Psoas muscle (tissue), 8 donors: ENCODE results near the gene GPR50. TPM values are rescaled to one million over a fixed set of nuclear protein-coding genes. Genes with fewer than 3 reads are reported as not detected.

Source experiments
- ATAC-seq, 4 donors: fragments of 200-7000 bp; cut with Tn5 transposase; one replicate each; pipeline ENCODE4 v1.9.1; 2020; ENCODE audit warnings: moderate library complexity in 3 of 4, mild to moderate bottlenecking in 2 of 4
- DNase-seq, 2 donors: peaks; one replicate each; pipeline ENCODE4 v3.0.0-alpha.2; 2020
- H3K27ac ChIP-seq: fragments of 200-600 bp; one replicate; pipeline ENCODE4 v1.8.0; 2022
- H3K27me3 ChIP-seq, 3 donors: fragments of 200-600 bp in 1 of 3; one replicate each; pipeline versions ENCODE4 v1.6.1 to v1.8.0; 2013 to 2022; ENCODE audit warnings: low read length in 2 of 3, mild to moderate bottlenecking in 2 of 3, moderate library complexity in 1 of 3; ENCODE audit not compliant: insufficient read depth in 3 of 3
- H3K36me3 ChIP-seq, 2 donors: fragments of 200-600 bp in 1 of 2; one replicate each; pipeline versions ENCODE4 v1.6.1 to v1.8.0; 2013 to 2022; ENCODE audit warnings: low read depth in 1 of 2, mild to moderate bottlenecking in 1 of 2, moderate library complexity in 1 of 2; ENCODE audit not compliant: insufficient read depth in 1 of 2
- H3K4me1 ChIP-seq: fragments of 200-600 bp; one replicate; pipeline ENCODE4 v1.8.0; 2022
- H3K4me3 ChIP-seq: fragments of 200-600 bp; one replicate; pipeline ENCODE4 v1.8.0; 2022; ENCODE audit warnings: mild to moderate bottlenecking
- H3K9me3 ChIP-seq: fragments of 200-600 bp; one replicate; pipeline ENCODE4 v1.8.0; 2022
- WGBS, 3 donors: extraction: QIAGEN DNeasy Blood & Tissue Kit; methylation state at CpG; one replicate each; pipeline versions ENCODE4 v1.1.6 to v1.1.7; 2013; 5-methylcytosine and 5-hydroxymethylcytosine counted together
- intact Hi-C, 2 donors: fragments of 100-400 bp; cut with DNase I; formaldehyde crosslinking; loops; one replicate each; pipeline versions ENCODE4 v1.11.0 to v1.14.2; 2022
- polyA plus RNA-seq, 3 donors: library from polyadenylated mRNA; stranded (reverse); fragments of 200-250 nt; gene quantifications; one replicate each; pipeline ENCODE4 v1.2.3, GENCODE V29; 2013
- total RNA-seq, 4 donors: library from RNA; stranded (reverse); fragmentation: NEBNext Ultra II Directional in 2 of 4; extraction: Animal tissue kit (Norgen Biotek cat#: 25700) in 2 of 4; gene quantifications; one replicate each; pipeline versions ENCODE4 v1.2.1 to v1.2.4, GENCODE V29; 2021 to 2023
- TF ChIP-seq, protein P1 (sequence below): fragments of 200-600 bp; IDR thresholded peaks from one replicate; pipeline ENCODE4 v1.8.0; 2022; ENCODE audit warnings: antibody characterized with exemption
- donor health status: healthy with polysubstance abuse.
- donor health status: DM: no; HTN: no; CAD: no; lungs with moderate emphysema.
- donor health status: Bipolar disorder and iron deficiency.
- donor health status: healthy.
- donor health status: DM: yes; HTN: yes; CAD: no.
- donor health status: DM: no; HTN: no; CAD: no.
- donor health status: DM: no; HTN: no; CAD: no.
- donor health status: DM: yes; HTN: yes; CAD: no.

The GPR50 gene
- total and polyA plus RNA-seq, 7 donors = not detected

DNA sequence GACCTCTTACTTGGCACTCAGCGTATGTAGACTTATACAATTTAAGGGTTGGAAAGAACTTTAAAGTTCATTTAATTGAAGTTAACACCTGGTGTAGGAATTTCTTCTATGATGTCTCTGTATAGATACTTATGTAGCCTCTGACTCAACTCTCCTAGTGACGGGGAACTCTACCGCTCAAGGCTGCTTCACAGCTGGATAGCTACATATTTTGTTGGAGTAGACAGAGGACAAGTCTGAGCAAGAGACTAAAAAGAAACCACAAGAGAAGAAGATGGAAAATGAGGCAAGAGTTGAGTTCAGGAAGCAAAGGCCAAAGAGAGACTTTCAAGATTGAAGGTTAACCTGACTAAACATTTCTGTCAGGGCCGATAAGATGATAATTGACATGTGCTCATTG lies 52.6 kb downstream of the GPR50 start:
- ATAC-seq = no peak
- no peak overlapping the region for H3K27ac ChIP-seq
- 83 to 95% (median 89%) methylated on average over 4 of the region's 4 CpGs for WGBS, 3 donors
- no peak overlapping the region for H3K4me3 ChIP-seq
- H3K27me3 ChIP-seq = peaks cover 0 to 26% (median 0%) of the 10 kb centered on the region in 3 donors
- H3K36me3 ChIP-seq = no peaks in the 10 kb centered on the region
- H3K4me1 ChIP-seq = no peaks in the 10 kb centered on the region
- intact Hi-C loops = no loop called here
- TF ChIP-seq, protein P1, sequence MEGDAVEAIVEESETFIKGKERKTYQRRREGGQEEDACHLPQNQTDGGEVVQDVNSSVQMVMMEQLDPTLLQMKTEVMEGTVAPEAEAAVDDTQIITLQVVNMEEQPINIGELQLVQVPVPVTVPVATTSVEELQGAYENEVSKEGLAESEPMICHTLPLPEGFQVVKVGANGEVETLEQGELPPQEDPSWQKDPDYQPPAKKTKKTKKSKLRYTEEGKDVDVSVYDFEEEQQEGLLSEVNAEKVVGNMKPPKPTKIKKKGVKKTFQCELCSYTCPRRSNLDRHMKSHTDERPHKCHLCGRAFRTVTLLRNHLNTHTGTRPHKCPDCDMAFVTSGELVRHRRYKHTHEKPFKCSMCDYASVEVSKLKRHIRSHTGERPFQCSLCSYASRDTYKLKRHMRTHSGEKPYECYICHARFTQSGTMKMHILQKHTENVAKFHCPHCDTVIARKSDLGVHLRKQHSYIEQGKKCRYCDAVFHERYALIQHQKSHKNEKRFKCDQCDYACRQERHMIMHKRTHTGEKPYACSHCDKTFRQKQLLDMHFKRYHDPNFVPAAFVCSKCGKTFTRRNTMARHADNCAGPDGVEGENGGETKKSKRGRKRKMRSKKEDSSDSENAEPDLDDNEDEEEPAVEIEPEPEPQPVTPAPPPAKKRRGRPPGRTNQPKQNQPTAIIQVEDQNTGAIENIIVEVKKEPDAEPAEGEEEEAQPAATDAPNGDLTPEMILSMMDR = no peak
- no peaks in the 10 kb centered on the region for H3K9me3 ChIP-seq
- DNase-seq = no peak

Other genes with a start within 250 kb of the GPR50 start
- 10 to 100 TPM; 14.1 to 89.2 (median 27.1) TPM for gene HMGB3, start 193.2 kb upstream of the GPR50 start, total RNA-seq
- 100 to 1,000 TPM in 1 of 3 donors, 10 to 100 TPM in 2; 22.6 to 108 (median 44.1) TPM for gene HMGB3, start 193.2 kb upstream of the GPR50 start, polyA plus RNA-seq
- 10 to 100 TPM; 17.4 to 24.1 (median 20.6) TPM for gene VMA21, start 220.6 kb downstream of the GPR50 start, total RNA-seq
- gene VMA21, start 220.6 kb downstream of the GPR50 start, polyA plus RNA-seq = 10 to 100 TPM in 1 of 3 donors, 1 to 10 TPM in 2; 6.7 to 15.2 (median 8.4) TPM